Lower leg skin (tissue), 4 donors: ENCODE data around the gene NT5DC4. TPM values are rescaled to one million over a fixed set of nuclear protein-coding genes. Genes with fewer than 3 reads are reported as not detected.

ENCODE experiments used
- DNase-seq, 2 donors: peaks; one replicate each; pipeline ENCODE4 v3.0.0-alpha.2; 2019; ENCODE audit warnings: low spot score in 2 of 2
- H3K4me3 ChIP-seq: fragments of 200-600 bp; sonication (generic); 2 replicates; pipeline ENCODE4 v1.5.1; 2017; ENCODE audit warnings: mild to moderate bottlenecking, low read depth; ENCODE audit not compliant: poor library complexity, severe bottlenecking
- POLR2A ChIP-seq, 2 donors: fragments of 450-650 bp; IDR thresholded peaks; one replicate each; pipeline ENCODE4 v1.6.1; 2016 to 2017; ENCODE audit warnings: antibody characterized with exemption in 2 of 2, mild to moderate bottlenecking in 1 of 2, moderate library complexity in 1 of 2
- WGBS, 2 donors: methylation state at CpG; one replicate each; pipeline ENCODE4 v1.1.5; 2018; 5-methylcytosine and 5-hydroxymethylcytosine counted together
- intact Hi-C: fragments of 100-400 bp; cut with DNase I; formaldehyde crosslinking; loops from one replicate; pipeline ENCODE4 v1.15.0; 2023; ENCODE audit warnings: low total_unique reads
- total RNA-seq, 4 donors: library from RNA; depleted of rRNA; stranded (reverse); fragments of >200 nt; gene quantifications; one replicate each; pipeline ENCODE4 v1.1.0, GENCODE V29; 2016
- TF ChIP-seq, protein P1 (sequence below), 3 donors: fragments of 450-650 bp; IDR thresholded peaks; one replicate each; pipeline ENCODE4 v1.5.1; 2016; ENCODE audit warnings: antibody characterized with exemption in 3 of 3, mild to moderate bottlenecking in 3 of 3, moderate library complexity in 2 of 3

Gene NT5DC4
- total RNA-seq, 4 donors from 2014 or later: not detected

DNA sequence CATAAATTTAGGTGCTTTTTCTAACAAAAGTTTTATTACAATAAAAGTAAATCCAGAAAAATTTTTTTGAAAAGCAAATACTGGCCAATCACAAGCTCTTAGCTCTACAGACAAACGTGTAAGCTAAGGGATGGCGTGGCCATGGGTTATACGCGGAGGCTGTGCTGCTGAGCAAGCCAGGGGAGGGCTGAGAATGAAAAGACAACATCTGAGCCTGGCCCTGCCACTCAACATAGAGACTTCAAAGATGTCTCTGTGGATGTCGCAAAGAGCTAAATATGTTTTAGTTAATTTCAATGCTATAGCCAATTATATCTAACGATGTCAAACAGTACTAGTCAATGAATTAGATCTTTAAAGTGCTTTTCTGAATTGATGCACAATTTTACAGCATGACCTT is 33.3 kb upstream of the NT5DC4 start:
- intact Hi-C loops: no loop called here
- TF ChIP-seq, protein P1, sequence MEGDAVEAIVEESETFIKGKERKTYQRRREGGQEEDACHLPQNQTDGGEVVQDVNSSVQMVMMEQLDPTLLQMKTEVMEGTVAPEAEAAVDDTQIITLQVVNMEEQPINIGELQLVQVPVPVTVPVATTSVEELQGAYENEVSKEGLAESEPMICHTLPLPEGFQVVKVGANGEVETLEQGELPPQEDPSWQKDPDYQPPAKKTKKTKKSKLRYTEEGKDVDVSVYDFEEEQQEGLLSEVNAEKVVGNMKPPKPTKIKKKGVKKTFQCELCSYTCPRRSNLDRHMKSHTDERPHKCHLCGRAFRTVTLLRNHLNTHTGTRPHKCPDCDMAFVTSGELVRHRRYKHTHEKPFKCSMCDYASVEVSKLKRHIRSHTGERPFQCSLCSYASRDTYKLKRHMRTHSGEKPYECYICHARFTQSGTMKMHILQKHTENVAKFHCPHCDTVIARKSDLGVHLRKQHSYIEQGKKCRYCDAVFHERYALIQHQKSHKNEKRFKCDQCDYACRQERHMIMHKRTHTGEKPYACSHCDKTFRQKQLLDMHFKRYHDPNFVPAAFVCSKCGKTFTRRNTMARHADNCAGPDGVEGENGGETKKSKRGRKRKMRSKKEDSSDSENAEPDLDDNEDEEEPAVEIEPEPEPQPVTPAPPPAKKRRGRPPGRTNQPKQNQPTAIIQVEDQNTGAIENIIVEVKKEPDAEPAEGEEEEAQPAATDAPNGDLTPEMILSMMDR (IDR thresholded peaks at IDR 0.05): no peak
- no peak for TF ChIP-seq POLR2A (IDR thresholded peaks at IDR 0.05)
- no peak for DNase-seq
- no peak overlapping the region for H3K4me3 ChIP-seq
- 85 to 88% methylated on average over 6 of the region's 6 CpGs for WGBS, 2 donors

DNA sequence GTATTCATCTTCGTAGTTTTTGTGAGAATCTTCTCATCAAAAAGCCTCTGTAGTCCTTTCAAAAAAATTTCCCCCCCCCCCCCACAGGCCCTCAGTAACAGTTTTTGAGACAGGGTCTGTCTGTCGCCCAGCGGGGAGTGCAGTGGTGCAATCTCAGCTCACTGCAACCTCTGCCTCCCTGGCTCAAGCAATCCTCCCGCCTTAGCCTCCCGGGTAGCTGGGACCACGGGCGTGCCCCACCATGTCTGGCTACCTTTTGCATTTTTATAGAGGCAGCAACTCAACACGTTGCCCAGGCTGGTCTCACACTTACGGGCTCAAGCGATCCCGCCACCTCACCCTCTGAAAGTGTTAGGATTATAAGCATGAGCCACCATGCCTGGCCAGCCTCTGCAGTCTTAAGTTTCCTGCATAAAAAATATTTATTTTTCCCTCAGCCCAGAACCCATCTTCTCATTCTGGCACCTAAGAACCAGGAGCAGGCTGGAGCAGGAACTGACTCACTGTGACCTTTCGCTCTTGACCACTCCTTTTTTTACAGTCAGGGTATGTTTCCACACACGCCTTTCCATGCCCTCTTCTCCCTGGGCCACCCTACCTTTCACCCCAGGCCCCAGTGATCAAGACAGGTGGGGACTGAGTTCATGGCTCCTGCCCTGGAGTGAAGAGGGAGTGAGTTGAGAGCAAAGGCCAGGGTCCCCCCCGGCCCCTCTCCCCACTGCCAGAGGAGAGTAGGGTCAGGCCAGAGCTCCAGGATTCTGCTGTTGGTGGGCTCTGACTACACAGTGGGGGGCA is 32.5 kb upstream of the NT5DC4 start:
- intact Hi-C loops: no loop called here
- H3K4me3 ChIP-seq: no peak overlapping the region
- no peak for DNase-seq
- TF ChIP-seq, protein P1 (IDR thresholded peaks at IDR 0.05): no peak
- TF ChIP-seq POLR2A (IDR thresholded peaks at IDR 0.05): no peak
- WGBS, 2 donors: 87% methylated on average over 14 of the region's 14 CpGs

DNA sequence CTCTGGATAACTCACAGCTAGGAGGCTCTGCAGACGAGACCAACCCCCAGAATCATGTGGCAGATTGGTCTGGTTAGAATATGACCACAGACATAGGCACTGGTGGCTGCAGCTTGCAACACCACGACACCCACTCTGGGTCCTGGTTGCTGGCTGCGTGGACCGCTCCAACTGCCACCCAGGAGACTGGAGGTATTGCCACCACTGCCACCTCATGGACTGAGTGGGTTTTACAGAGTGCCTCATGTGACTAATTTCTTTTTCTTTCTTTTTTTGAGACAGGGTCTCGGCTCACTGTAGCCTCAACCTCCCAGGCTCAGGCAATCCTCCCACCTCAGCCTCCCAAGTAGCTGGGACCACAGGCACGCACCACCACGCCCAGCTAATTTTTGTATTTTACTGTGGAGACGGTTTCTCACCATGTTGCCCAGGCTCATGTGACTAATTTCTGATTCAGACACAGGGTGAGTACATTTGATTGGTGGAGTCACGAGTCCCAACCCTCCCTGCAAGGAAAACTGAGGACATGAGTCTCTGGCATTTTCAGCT is 29.9 kb upstream of the NT5DC4 start:
- no peak for TF ChIP-seq POLR2A (IDR thresholded peaks at IDR 0.05)
- TF ChIP-seq, protein P1 (IDR thresholded peaks at IDR 0.05): no peak
- DNase-seq: peak; percentile 53 to 91
- 24 to 30% methylated on average over 9 of the region's 9 CpGs for WGBS, 2 donors
- intact Hi-C loops: no loop called here
- H3K4me3 ChIP-seq: no peak overlapping the region

DNA sequence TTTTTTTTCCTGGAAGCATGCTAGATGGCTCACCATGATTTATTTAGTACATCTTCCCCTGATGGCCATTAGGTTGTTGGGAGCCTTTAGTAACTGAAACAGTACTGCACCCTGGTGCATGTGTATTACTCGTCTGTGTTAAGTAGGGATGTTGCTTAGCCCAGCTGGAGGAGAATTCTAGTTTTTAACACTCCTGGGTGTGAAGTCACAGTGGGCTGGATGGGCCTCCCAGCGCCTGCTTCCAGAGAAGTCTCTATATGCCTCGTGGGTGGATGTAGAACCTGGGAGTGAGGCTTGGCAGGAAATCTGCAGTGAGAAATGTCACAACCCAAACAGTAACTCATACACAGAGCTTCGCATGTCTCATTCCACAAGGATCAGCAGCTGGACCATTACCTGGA is 28.9 kb upstream of the NT5DC4 start:
- 57 to 64% methylated on average over 4 of the region's 4 CpGs for WGBS, 2 donors
- TF ChIP-seq, protein P1 (IDR thresholded peaks at IDR 0.05): no peak
- TF ChIP-seq POLR2A (IDR thresholded peaks at IDR 0.05): no peak
- intact Hi-C loops: no loop called here
- no peak overlapping the region for H3K4me3 ChIP-seq
- peak in 1 of 2 donors; percentile 43 for DNase-seq

DNA sequence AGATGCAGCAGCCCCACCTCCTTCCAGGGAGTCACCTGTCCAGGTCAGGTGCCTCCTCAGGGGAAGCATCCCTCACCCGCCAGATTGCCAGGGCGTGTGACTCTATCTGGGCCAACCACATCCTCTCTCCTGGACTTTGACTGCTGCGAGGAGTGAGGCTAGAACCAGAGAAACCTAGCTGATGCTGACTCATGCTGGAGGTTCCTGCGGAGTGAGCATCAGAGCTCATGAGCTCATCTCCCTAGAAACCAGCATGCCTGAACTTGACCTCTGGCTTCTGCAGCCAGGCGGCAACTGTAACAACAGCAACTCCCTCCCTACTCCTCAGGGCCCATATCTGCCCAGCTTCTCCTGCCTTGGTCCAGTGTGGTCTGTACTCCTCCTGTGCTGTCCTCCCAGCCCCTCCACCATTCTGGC is 28.3 kb upstream of the NT5DC4 start:
- no peak overlapping the region for H3K4me3 ChIP-seq
- peak; percentile 79 to 87 for DNase-seq
- intact Hi-C loops: no loop called here
- WGBS, 2 donors: 16 to 28% methylated on average over 5 of the region's 5 CpGs
- TF ChIP-seq, protein P1 (IDR thresholded peaks at IDR 0.05): peak in 1 of 3 donors; percentile 70
- no peak for TF ChIP-seq POLR2A (IDR thresholded peaks at IDR 0.05)
